ENCODE measurements around the gene PDE4D. TPM values are rescaled to one million over a fixed set of nuclear protein-coding genes. Genes with fewer than 3 reads are reported as not detected.
"Not testable (repeated sequence)": the region's sequence is repeated elsewhere in the genome, so short reads cannot be mapped to it uniquely, and the experiment has no call there.

PDE4D gene
- polyA plus RNA-seq, 3 donors, result 17.7 to 21.3 (median 19.7) TPM

DNA sequence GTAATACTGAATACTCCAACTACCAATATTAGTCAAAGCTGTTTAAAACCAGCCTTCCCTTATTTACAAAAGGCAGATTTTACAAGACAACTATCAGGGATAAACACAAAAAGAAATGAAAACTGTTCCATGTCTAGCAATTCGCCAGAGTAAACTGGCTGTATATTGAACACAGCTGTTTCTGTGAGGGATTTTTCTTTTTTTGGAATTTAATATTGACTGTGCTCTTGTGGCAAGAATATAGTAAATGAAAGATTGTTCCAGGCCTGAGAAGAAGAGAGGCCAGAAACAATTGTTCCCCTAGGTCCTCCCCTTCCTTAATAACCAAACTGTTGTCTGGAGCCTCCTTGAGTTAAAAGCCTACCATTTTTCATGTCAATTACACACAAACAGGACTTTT, 188.6 kb downstream of the PDE4D start:
- DNase-seq, result no peak

- DNase-seq, result no peak
Measured at GRCh38 chr5:59703789-59704188, 189.7 kb downstream of the PDE4D start.

DNA sequence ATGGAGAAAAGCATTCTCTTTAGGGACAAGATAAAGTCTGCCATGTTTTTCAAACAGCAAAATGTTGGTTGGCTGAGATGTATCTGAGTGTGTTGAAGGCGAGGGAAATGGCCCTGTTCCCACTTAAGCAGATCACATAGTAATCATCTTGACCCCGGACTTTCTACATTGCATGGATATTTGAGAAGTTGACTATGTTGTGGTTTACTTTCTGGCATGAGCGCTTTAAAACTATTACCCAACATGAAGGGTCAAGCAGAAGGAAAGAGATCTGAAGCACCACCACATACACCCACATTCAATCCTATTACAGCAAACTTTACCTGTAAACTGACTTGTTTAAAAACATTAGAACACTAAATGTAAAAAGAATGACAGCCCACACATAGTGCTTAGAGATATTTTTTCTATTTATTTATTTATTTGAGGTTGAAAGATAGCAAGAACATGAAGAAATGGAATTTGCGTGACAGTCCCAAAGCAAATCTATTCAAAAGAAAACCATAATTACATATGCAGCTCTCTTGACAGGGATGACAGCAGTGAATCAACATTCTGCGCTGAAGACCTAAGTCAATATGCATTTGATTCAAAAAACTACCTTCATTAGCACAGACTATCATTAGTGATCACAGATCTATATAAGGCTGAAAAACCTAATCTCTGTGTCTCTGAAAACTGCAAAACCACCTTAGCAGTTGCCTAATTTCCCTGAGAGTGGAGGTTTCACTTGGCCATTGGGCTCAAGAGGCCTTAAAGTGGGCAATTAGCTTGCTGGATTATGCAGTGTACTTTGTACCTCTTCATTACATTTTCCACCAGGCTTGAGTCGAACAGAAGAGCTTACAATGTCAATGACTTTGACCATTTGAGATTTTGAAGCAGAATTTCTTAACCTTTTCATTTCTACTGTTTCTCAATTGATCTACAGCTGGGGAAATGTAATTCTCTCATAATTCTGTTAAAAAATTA, 195.0 kb downstream of the PDE4D start:
- no peak for DNase-seq

GRCh38 chr5:59694411-59694810, 199.1 kb downstream of the PDE4D start:
- DNase-seq, result no peak

- no peak for DNase-seq
Measured at GRCh38 chr5:59693492-59694309, 199.8 kb downstream of the PDE4D start.

- no peak for DNase-seq
Measured at GRCh38 chr5:59685793-59686192, 207.7 kb downstream of the PDE4D start.

GRCh38 chr5:59685191-59685530, 208.4 kb downstream of the PDE4D start:
- DNase-seq, result no peak

DNA sequence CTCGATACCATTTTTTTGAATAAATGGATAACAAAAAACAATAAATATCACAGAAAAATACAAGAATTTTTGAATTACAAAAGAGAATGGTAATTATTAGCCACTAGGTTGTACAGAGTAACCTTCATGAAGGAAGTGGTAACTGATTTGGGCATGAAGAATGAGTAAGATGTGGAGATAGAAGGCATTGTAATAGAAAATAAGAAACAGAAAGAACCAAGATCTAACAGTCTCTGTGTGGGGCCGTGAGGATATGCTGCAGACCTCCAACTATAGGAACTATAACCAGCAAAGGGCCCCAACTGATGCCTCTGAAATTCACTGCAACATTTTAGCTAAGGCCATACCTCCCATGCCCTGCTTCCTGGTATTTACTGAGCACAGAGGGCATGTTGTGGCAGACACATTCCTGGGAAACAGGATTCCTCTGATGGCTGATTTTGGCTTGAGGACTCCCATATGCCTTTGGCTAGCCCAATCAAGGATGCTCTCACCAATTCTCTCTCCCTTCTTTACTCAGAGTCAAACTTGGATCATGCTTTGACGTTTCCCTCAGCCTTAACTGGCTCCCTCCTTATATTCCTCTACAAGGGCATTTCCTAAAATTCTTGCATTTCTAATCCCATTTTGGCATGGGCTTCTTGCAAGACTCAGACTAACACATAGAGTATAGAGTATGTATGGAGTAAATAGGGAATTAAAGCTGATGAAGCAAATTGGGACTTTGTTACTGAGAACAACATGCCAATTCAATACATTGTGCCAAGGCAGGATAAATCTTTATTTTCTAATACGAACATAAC, 208.9 kb downstream of the PDE4D start:
- no peak for DNase-seq

GRCh38 chr5:59683311-59683710, 210.2 kb downstream of the PDE4D start:
- no peak for DNase-seq

DNA sequence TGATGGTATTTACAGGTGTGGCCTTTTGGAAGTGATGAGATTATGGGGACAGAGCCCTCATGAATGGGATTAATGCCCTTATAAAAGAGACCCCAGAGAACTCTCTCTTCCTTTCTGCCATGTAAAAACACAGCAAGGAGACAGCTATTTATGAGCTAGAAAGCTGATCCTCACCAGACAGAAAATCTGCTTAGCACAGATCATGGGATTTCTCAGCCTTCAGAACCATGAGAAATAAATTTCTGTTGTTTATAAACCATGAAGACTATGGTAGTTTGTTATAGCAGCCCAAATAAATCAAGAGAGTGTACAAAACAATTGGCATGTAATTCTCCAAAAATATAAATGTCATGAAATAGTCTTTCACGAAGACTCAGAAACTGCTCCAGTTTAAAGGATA, 211.0 kb downstream of the PDE4D start:
- DNase-seq, result no peak

- DNase-seq, result no peak
Measured at GRCh38 chr5:59678943-59679342, 214.6 kb downstream of the PDE4D start.

- no peak for DNase-seq
Measured at GRCh38 chr5:59674763-59675162, 218.8 kb downstream of the PDE4D start.

GRCh38 chr5:59673438-59674058, 220.0 kb downstream of the PDE4D start:
- peak; percentile 47 for DNase-seq

DNA sequence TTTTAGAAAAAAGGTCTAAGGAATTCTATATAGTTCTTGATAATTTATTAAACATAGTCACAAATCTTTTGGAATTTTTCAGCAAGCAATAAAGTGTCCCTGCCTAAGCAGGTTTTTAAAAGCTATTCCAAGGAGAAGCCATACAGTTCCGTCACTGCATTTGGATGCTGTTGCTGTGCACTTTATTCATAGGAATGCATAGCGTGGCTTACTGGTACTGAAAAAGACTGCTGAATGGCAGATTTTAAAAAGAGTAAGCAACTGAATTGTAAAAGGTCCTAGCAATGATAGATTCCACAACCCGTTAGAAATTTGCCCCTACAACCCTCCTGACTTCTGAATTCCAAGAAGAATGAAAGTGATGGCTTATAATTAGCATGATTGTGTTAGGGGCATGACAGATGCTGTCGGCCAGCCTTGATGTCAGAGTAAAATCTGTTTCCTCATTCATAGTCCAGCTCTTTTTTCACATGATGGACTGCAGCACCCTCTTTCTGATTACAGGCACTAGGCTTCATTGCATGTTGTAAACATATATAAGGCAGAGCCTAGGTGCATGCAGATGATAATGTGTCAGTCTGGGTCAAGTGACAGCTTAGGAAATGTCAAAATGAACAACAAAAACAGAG, 227.0 kb downstream of the PDE4D start:
- DNase-seq, result no peak

GRCh38 chr5:59665832-59666203, 227.7 kb downstream of the PDE4D start:
- DNase-seq, result not testable (repeated sequence)

DNA sequence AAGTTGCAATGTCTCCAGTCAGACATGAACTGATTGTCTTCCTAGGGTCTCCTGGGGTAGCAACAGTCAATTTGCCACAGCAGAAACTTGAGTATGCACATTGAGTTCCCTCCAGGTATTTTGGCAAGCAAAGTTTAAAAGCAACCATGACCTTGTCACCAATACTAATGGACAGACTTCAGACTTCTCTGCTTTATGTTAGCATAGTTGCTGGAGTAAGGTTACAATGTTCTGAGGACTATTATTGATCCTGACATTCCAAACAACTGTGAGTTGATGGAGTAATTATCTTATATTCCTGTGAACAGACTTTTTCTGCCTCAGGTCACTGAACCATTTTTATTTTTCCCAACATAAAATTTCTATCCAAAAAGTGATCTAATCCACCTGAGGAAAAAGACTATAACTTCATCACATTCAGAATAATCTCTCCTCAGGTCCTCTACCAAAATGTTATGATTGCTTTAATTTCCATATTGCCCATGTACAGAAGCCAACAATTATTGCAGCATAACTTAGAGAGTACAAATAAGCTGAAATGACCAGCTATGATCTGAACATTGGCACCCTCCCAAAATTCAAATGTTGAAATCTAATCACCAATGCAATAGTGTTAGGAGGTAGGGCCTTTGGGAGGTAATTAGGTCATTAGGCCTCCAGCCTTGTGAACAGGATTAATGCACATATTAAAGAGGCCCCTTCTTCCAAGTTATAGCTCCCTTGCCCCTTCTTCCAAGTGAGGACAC, 228.3 kb downstream of the PDE4D start:
- DNase-seq, result no peak

DNA sequence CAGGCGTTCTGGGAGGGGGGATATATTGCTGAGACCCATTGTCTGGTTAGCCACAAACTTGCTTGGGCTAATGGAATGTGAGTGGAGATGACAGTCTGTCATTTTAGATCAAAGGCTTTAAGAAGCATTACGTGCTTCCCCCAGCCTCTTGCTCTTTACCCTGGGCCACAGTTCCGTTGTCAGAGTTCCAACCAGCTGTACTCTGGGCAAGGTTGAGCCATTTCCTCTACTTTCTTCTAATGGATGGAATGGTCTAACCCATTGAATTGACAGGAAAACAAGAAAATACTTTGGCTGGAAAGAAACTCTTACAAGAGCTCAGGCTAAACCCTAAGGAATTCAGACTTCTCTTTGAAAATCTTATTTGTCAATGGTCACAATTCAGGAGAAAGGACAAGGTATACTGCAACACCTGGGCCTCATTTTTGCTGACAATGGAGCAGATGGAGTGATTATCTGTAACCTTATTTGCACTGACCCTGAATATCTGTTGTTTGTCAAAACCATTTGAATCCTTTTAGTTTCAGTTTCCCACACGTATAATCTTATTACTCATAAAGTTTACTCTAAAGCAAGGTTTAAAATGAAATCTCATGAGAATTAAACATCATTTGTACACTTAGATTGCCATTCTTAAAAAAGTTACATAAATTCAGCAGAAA, 231.4 kb downstream of the PDE4D start:
- DNase-seq, result no peak

DNA sequence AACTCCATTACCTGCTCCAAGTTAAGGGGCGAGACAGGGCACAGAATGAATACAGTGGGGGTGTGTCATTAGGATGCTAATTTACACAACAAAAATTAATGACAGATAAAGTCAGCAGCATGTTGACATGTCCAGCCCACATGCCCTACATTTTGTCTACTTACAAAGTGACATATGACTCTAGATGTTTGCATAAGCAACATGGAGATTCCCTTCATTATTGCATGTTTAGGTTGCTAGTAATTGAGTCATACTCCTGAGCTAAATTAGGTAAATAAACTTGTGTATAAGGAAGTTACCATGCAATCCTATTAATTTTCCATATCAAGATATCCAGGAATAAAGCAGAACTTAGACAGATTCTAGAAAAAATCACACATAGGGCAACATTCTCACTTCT, 232.2 kb downstream of the PDE4D start:
- no peak for DNase-seq

GRCh38 chr5:59660737-59661136, 232.8 kb downstream of the PDE4D start:
- DNase-seq, result no peak
